ENCODE results near the gene KASH5. TPM values are rescaled to one million over a fixed set of nuclear protein-coding genes. Genes with fewer than 3 reads are reported as not detected.

The KASH5 gene
- total and polyA plus RNA-seq, 2 of the 4 experiments (the other 2 are of a cell fraction): not detected

DNA sequence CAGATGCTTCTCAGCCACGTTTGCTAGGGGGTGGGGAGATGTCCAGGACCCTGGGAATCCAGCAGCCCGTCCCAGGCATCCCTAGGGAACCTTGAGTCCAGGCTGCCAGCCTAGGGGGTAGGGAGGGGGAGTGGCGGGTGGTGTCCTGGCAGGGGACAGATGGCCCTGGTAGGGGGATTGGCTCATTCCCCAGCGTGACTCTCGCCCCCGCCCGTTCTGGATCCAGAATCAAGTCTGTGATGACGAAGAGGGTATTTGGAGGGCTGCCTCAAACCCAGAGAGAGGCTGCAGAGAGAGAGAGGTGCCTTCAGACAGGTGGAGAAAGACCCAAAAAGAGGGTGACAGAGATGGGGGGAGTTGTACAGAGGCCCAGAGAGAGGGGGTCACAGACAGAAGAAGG is 49.2 kb downstream of the KASH5 start:
- no TSS peak for BruUV-seq (replicated peaks)
- no peak overlapping the region for H2AK9ac ChIP-seq (replicated peaks; ENCODE audit: low read depth, low read length, poor library complexity)
- H3K9me1 ChIP-seq (ENCODE audit: insufficient read depth, low read length): no peaks in the 10 kb centered on the region
- dilution Hi-C loops (cut with HindIII; ENCODE audit: low sequenced_read_pairs, unreplicated experiment): no loop called here
- no peak overlapping the region for H2AK5ac ChIP-seq (ENCODE audit: low read depth, low read length)
- no peak overlapping the region for H3K4me2 ChIP-seq (ENCODE audit: low read depth, low read length)
- H2BK120ac ChIP-seq (ENCODE audit: low read depth, low read length): no peak overlapping the region
- no peaks in the 10 kb centered on the region for H3K4me1 ChIP-seq (ENCODE audit: control insufficient read depth, insufficient read depth, low read length)
- intact Hi-C loops (cut with micrococcal nuclease): no loop called here
- no peak overlapping the region for H3K56ac ChIP-seq (ENCODE audit: extremely low read depth, insufficient read depth, low read length)
- H4K20me1 ChIP-seq (ENCODE audit: insufficient read depth, low read length): no peaks in the 10 kb centered on the region
- H2BK20ac ChIP-seq (ENCODE audit: low read depth, low read length): no peak overlapping the region
- no CpG with 5 or more reads among the region's 8 CpGs for WGBS, 2 experiments (ENCODE audit: extremely low coverage in 2 of 2, insufficient read length in 1 of 2)
- H2AFZ ChIP-seq (replicated peaks; ENCODE audit: low read length, poor library complexity): no peak overlapping the region
- H3K27me3 ChIP-seq (ENCODE audit: control insufficient read depth, insufficient read depth, low read length): peaks cover 96% of the 10 kb centered on the region
- ChIA-PET CTCF (no interaction called here), POLR2A (ENCODE audit: unreplicated experiment) (no interaction called here)
- H3K27ac ChIP-seq (ENCODE audit: insufficient read depth, low read length): no peak overlapping the region
- H3K4ac ChIP-seq (ENCODE audit: low read depth, low read length): no peak overlapping the region
- H4K8ac ChIP-seq (ENCODE audit: low read depth in 2 of 2, low read length in 2 of 2): no peak overlapping the region
- DNase-seq: no peak
- peaks cover 11% of the 10 kb centered on the region for H3K9me3 ChIP-seq (ENCODE audit: control insufficient read depth, insufficient read depth, low read length)
- in situ Hi-C loops (cut with MboI; ENCODE audit: low sequenced_read_pairs): loop anchor here (10.0 kb wide), 1 partner anchor 172 kb away; no protein-coding TSS in a partner anchor
- TF ChIP-seq CHD1 (IDR thresholded peaks at IDR 0.05; ENCODE audit: low read depth, low read length): no peak
- no peak for TF ChIP-seq FOS (IDR thresholded peaks at IDR 0.05; ENCODE audit: low read depth, low read length)
- no peak for TF ChIP-seq MAFK (IDR thresholded peaks at IDR 0.05; ENCODE audit: low read depth, low read length)
- TF ChIP-seq BHLHE40 (IDR thresholded peaks at IDR 0.05; ENCODE audit: low read depth, low read length): no peak
- no peak for TF ChIP-seq CEBPB (IDR thresholded peaks at IDR 0.05; ENCODE audit: low read depth, low read length)
- no peak for TF ChIP-seq MXI1 (IDR thresholded peaks at IDR 0.05; ENCODE audit: borderline replicate concordance, low read depth, low read length)
- TF ChIP-seq POLR2A (IDR thresholded peaks at IDR 0.05; ENCODE audit: low read depth, low read length): no peak
- TF ChIP-seq, protein P1, sequence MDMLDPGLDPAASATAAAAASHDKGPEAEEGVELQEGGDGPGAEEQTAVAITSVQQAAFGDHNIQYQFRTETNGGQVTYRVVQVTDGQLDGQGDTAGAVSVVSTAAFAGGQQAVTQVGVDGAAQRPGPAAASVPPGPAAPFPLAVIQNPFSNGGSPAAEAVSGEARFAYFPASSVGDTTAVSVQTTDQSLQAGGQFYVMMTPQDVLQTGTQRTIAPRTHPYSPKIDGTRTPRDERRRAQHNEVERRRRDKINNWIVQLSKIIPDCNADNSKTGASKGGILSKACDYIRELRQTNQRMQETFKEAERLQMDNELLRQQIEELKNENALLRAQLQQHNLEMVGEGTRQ (IDR thresholded peaks at IDR 0.05; ENCODE audit: low read depth, low read length): no peak
- TF ChIP-seq, protein P2, sequence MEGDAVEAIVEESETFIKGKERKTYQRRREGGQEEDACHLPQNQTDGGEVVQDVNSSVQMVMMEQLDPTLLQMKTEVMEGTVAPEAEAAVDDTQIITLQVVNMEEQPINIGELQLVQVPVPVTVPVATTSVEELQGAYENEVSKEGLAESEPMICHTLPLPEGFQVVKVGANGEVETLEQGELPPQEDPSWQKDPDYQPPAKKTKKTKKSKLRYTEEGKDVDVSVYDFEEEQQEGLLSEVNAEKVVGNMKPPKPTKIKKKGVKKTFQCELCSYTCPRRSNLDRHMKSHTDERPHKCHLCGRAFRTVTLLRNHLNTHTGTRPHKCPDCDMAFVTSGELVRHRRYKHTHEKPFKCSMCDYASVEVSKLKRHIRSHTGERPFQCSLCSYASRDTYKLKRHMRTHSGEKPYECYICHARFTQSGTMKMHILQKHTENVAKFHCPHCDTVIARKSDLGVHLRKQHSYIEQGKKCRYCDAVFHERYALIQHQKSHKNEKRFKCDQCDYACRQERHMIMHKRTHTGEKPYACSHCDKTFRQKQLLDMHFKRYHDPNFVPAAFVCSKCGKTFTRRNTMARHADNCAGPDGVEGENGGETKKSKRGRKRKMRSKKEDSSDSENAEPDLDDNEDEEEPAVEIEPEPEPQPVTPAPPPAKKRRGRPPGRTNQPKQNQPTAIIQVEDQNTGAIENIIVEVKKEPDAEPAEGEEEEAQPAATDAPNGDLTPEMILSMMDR (conservative IDR thresholded peaks at IDR 0.05; ENCODE audit: low read depth, low read length): no peak
- TF ChIP-seq SMC3 (IDR thresholded peaks at IDR 0.05; ENCODE audit: low read depth, low read length): no peak
- no peak for TF ChIP-seq MAZ (IDR thresholded peaks at IDR 0.05; ENCODE audit: borderline replicate concordance, low read depth, low read length)
- TF ChIP-seq RCOR1 (IDR thresholded peaks at IDR 0.05; ENCODE audit: insufficient replicate concordance, low read length): no peak
- H3K36me3 ChIP-seq (ENCODE audit: control insufficient read depth, insufficient read depth, low read length): no peaks in the 10 kb centered on the region
- no peak overlapping the region for H3K4me3 ChIP-seq (ENCODE audit: insufficient read depth, low read depth, low read length)
- no peak overlapping the region for H3K18ac ChIP-seq (ENCODE audit: low read depth, low read length)
- no peak overlapping the region for H2BK15ac ChIP-seq (ENCODE audit: low read depth, low read length)
- H2BK5ac ChIP-seq (ENCODE audit: low read depth, low read length, poor library complexity, severe bottlenecking): no peak overlapping the region
- no peaks in the 10 kb centered on the region for H3K79me1 ChIP-seq (ENCODE audit: low read depth in 1 of 2, low read length in 2 of 2)
- no peak overlapping the region for H3K23ac ChIP-seq (ENCODE audit: low read depth, low read length)
- ATAC-seq (ENCODE audit: low read depth): no peak
- H4K5ac ChIP-seq (ENCODE audit: low read depth, low read length): no peak overlapping the region
- no peak overlapping the region for H3K14ac ChIP-seq (replicated peaks; ENCODE audit: low read depth, low read length)
- no peak overlapping the region for H4K91ac ChIP-seq (ENCODE audit: insufficient read depth, low read depth, low read length)
- no peak overlapping the region for H3K9ac ChIP-seq (ENCODE audit: low read depth, low read length)

Data from IMR-90 (cell line).